Stimulated activated naive CD8-positive, alpha-beta T cell treated with anti-CD3 and anti-CD28 coated beads, Interleukin-15, Interleukin-2, amounts not matched to agents 100 ng/mL and 50 ng/mL, for 24 hours (primary cell): ENCODE measurements around the gene ZBTB40.
A peak's percentile ranks its signal among the peaks of the same experiment; 100 is the strongest.

Experiments
- H3K27ac Mint-ChIP-seq: one replicate; pipeline ENCODE4 v1.8.0; 2021; ENCODE audit warnings: mild to moderate bottlenecking, mixed read lengths
- H3K27me3 Mint-ChIP-seq: one replicate; pipeline ENCODE4 v1.8.0; 2021; ENCODE audit warnings: mixed read lengths
- H3K36me3 Mint-ChIP-seq: one replicate; pipeline ENCODE4 v1.8.0; 2021; ENCODE audit warnings: low read depth, mixed read lengths
- H3K4me1 Mint-ChIP-seq: one replicate; pipeline ENCODE4 v1.8.0; 2021; ENCODE audit warnings: low read depth, mixed read lengths
- H3K4me3 Mint-ChIP-seq: one replicate; pipeline ENCODE4 v1.8.0; 2021; ENCODE audit warnings: mild to moderate bottlenecking, mixed read lengths
- H3K9me3 Mint-ChIP-seq: one replicate; pipeline ENCODE4 v1.8.0; 2021; ENCODE audit warnings: mixed read lengths

The ZBTB40 gene

GRCh38 chr1:22498463-22498862 lies 46.8 kb downstream of the ZBTB40 start:
- no peaks in the 10 kb centered on the region for H3K27me3 Mint-ChIP-seq
- no peaks in the 10 kb centered on the region for H3K9me3 Mint-ChIP-seq
- H3K4me3 Mint-ChIP-seq, result no peak overlapping the region
- peaks cover 6% of the 10 kb centered on the region for H3K4me1 Mint-ChIP-seq
- no peak overlapping the region for H3K27ac Mint-ChIP-seq
- H3K36me3 Mint-ChIP-seq, result peaks cover 42% of the 10 kb centered on the region

- no peaks in the 10 kb centered on the region for H3K9me3 Mint-ChIP-seq
- H3K27ac Mint-ChIP-seq, result no peak overlapping the region
- H3K4me3 Mint-ChIP-seq, result no peak overlapping the region
- H3K36me3 Mint-ChIP-seq, result peaks cover 35% of the 10 kb centered on the region
- H3K4me1 Mint-ChIP-seq, result peaks cover 6% of the 10 kb centered on the region
- no peaks in the 10 kb centered on the region for H3K27me3 Mint-ChIP-seq
Observed at GRCh38 chr1:22500058-22500457, 48.4 kb downstream of the ZBTB40 start.

- no peak overlapping the region for H3K4me3 Mint-ChIP-seq
- no peak overlapping the region for H3K27ac Mint-ChIP-seq
- peaks cover 6% of the 10 kb centered on the region for H3K4me1 Mint-ChIP-seq
- H3K27me3 Mint-ChIP-seq, result no peaks in the 10 kb centered on the region
- peaks cover 33% of the 10 kb centered on the region for H3K36me3 Mint-ChIP-seq
- H3K9me3 Mint-ChIP-seq, result no peaks in the 10 kb centered on the region
Observed at GRCh38 chr1:22500471-22500870, 48.8 kb downstream of the ZBTB40 start.

DNA sequence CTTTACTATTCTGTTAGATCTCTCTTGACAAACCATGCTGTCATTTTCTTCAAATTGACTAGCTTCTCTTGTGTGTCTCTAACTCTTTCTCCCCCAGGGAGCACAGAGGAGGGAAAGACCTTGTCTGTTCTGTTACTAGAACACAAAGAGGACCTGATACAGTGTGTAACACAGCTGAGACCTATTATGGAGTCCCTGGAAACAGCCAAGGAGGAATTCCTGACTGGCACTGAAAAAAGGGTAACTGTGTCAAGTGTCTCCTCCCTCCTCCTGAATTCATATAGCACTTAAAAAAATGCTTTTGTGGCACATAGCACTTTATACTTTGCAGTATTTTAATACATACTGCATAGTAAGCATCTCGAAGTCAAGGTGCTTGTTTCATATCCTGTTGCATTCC lies 50.6 kb downstream of the ZBTB40 start:
- Mint-ChIP-seq H3K4me3 (no peak overlapping the region), H3K9me3 (no peaks in the 10 kb centered on the region), H3K27me3 (no peaks in the 10 kb centered on the region), H3K27ac (no peak overlapping the region), H3K4me1 (peaks cover 6% of the 10 kb centered on the region), H3K36me3 (peaks cover 41% of the 10 kb centered on the region)

DNA sequence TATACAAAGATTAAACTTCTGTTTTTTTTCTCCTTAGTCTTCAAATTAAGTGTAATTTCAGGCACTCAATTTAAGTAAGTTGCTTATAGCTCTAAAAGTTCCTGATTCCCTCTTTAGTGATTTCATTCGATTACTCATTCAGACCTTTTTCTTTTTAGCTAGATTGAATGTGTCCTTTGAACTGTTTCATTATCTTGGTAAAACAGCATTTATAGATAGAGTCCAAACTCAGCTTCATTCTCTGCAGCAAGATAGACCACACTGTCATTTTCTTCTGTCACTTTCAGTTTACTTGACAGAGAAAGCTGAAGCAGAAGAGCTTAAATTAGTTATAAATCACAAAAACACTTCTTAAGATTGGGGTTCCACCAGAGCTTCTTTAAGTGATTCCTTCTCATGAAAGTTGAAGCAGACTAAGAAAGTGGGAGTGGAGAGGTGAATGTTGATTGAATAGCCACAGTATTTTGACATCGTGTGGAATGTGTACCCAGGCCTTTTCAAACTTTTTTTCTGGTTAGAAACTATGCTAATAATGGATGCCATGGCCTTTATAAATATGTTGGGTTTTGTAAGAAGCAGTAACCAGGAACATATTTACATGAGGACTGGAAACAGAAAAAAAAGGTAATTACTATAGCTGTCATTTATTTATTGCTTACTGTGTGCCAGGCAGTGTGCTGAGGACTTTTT lies 52.2 kb downstream of the ZBTB40 start:
- Mint-ChIP-seq H3K4me3 (no peak overlapping the region), H3K27me3 (no peaks in the 10 kb centered on the region), H3K4me1 (peaks cover 6% of the 10 kb centered on the region), H3K27ac (peak overlapping the region; percentile 49), H3K9me3 (no peaks in the 10 kb centered on the region), H3K36me3 (peaks cover 50% of the 10 kb centered on the region)

- H3K27me3 Mint-ChIP-seq, result no peaks in the 10 kb centered on the region
- no peak overlapping the region for H3K4me3 Mint-ChIP-seq
- peaks cover 65% of the 10 kb centered on the region for H3K36me3 Mint-ChIP-seq
- no peak overlapping the region for H3K27ac Mint-ChIP-seq
- H3K9me3 Mint-ChIP-seq, result no peaks in the 10 kb centered on the region
- no peaks in the 10 kb centered on the region for H3K4me1 Mint-ChIP-seq
Observed at GRCh38 chr1:22506130-22506692, 54.6 kb downstream of the ZBTB40 start.

- peaks cover 64% of the 10 kb centered on the region for H3K36me3 Mint-ChIP-seq
- H3K4me3 Mint-ChIP-seq, result no peak overlapping the region
- H3K9me3 Mint-ChIP-seq, result no peaks in the 10 kb centered on the region
- H3K4me1 Mint-ChIP-seq, result no peaks in the 10 kb centered on the region
- H3K27ac Mint-ChIP-seq, result no peak overlapping the region
- H3K27me3 Mint-ChIP-seq, result no peaks in the 10 kb centered on the region
Observed at GRCh38 chr1:22507587-22507986, 55.9 kb downstream of the ZBTB40 start.

DNA sequence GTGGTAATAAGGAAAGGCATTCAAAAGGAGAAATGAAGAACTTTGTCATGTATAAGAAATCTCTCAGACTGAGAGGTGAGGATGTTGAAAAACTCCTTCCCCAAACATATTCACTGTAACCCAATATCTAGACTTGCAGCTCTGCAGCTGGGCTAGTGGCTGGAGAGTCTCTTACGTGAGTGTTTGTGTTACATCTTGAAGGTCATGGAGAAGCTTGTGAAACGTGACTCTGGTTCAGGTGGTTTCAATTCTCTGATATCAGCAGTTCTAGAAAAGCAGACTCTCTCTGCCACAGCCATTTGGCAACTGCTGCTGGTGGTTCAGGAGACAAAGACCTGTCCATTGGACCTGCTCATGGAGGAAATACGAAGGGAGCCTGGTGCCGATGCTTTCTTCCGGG lies 56.7 kb downstream of the ZBTB40 start:
- Mint-ChIP-seq H3K27me3 (no peaks in the 10 kb centered on the region), H3K4me1 (no peaks in the 10 kb centered on the region)

GRCh38 chr1:22508991-22509390 lies 57.3 kb downstream of the ZBTB40 start:
- Mint-ChIP-seq H3K4me1 (no peaks in the 10 kb centered on the region), H3K9me3 (no peaks in the 10 kb centered on the region), H3K27ac (no peak overlapping the region), H3K4me3 (no peak overlapping the region), H3K27me3 (no peaks in the 10 kb centered on the region), H3K36me3 (peaks cover 68% of the 10 kb centered on the region)

More for the DNA sequence above, 56.7 kb downstream of the ZBTB40 start:
- Mint-ChIP-seq H3K27ac (no peak overlapping the region), H3K36me3 (peaks cover 69% of the 10 kb centered on the region), H3K4me3 (no peak overlapping the region), H3K9me3 (no peaks in the 10 kb centered on the region)

GRCh38 chr1:22509815-22510214 lies 58.2 kb downstream of the ZBTB40 start:
- no peaks in the 10 kb centered on the region for H3K9me3 Mint-ChIP-seq

DNA sequence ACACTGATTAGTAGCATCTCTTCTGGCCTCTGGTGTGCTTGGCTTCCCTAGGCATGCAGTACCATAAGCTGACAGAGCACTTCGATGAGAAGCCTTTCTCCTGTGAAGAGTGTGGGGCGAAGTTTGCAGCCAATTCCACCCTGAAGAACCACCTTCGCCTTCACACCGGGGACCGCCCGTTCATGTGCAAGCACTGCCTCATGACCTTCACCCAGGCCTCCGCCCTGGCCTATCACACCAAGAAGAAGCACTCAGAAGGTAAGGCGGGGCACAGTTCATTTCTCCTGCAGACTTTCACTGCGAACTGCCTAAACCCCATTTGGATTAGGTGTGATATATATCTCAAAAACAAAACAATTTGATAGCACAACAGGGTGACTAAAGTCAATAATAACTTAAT lies 61.2 kb downstream of the ZBTB40 start:
- Mint-ChIP-seq H3K9me3 (no peaks in the 10 kb centered on the region), H3K4me1 (no peaks in the 10 kb centered on the region), H3K36me3 (peaks cover 76% of the 10 kb centered on the region), H3K27ac (no peak overlapping the region), H3K27me3 (no peaks in the 10 kb centered on the region), H3K4me3 (no peak overlapping the region)

More at GRCh38 chr1:22509815-22510214, 58.2 kb downstream of the ZBTB40 start:
- Mint-ChIP-seq H3K4me1 (no peaks in the 10 kb centered on the region), H3K4me3 (no peak overlapping the region), H3K27me3 (no peaks in the 10 kb centered on the region), H3K27ac (no peak overlapping the region), H3K36me3 (peaks cover 76% of the 10 kb centered on the region)

DNA sequence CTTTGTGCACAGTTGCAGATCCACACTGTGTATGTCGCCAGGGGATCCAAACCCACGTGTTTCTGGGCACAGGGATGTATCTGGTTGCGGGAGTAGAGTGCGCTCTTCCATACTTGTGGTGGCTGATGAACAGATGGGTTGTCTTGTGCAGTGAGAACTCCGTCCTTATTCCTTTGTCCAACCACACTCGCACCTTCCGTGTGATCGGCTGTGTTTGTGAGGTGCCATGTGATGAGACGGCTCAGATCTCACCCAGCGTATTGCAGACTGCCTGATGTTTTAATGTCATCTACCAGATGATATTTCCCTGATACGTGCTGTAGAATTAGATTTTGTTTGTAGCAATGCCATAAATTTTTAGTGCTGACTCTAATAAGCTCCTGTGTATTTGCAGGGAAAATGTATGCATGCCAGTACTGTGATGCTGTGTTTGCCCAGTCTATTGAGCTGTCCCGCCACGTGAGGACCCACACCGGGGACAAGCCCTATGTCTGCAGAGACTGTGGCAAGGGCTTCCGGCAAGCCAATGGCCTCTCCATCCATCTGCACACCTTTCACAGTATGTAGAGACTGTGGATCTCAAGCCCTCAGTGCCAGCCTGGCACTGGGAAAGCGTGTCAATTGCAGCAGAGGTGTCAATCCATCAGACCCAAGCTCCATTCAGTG lies 65.4 kb downstream of the ZBTB40 start:
- H3K4me1 Mint-ChIP-seq, result no peaks in the 10 kb centered on the region
- no peaks in the 10 kb centered on the region for H3K9me3 Mint-ChIP-seq
- no peak overlapping the region for H3K4me3 Mint-ChIP-seq
- H3K27ac Mint-ChIP-seq, result no peak overlapping the region
- peaks cover 71% of the 10 kb centered on the region for H3K36me3 Mint-ChIP-seq
- no peaks in the 10 kb centered on the region for H3K27me3 Mint-ChIP-seq

- no peaks in the 10 kb centered on the region for H3K9me3 Mint-ChIP-seq
- H3K27me3 Mint-ChIP-seq, result no peaks in the 10 kb centered on the region
- no peaks in the 10 kb centered on the region for H3K4me1 Mint-ChIP-seq
- peaks cover 71% of the 10 kb centered on the region for H3K36me3 Mint-ChIP-seq
- no peak overlapping the region for H3K27ac Mint-ChIP-seq
- no peak overlapping the region for H3K4me3 Mint-ChIP-seq
Observed at GRCh38 chr1:22517956-22518355, 66.3 kb downstream of the ZBTB40 start.

GRCh38 chr1:22518379-22518778 lies 66.7 kb downstream of the ZBTB40 start:
- Mint-ChIP-seq H3K27ac (no peak overlapping the region), H3K9me3 (no peaks in the 10 kb centered on the region), H3K4me3 (no peak overlapping the region), H3K4me1 (no peaks in the 10 kb centered on the region), H3K27me3 (no peaks in the 10 kb centered on the region), H3K36me3 (peaks cover 72% of the 10 kb centered on the region)

DNA sequence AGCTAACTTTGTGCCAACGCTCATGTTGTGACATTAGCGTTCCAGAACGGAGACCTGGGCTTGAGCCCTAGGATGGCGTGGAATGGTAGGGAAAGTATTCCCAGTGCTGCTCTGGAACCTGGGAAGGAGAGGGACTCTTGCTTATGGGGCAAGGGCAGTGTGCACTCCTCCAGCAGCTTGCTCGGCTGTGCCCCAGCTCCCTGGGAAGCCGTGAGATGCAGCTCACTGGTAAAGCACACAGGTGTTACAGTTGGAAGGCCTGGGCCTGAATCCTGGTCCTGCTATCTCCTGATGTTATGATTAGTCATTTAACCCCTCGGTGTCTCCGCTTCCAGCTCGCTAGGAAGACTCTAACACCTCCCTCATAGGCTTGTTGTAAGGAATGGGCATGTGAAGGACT lies 69.2 kb downstream of the ZBTB40 start:
- Mint-ChIP-seq H3K36me3 (peaks cover 65% of the 10 kb centered on the region), H3K4me3 (no peak overlapping the region)

More for the DNA sequence above, 69.2 kb downstream of the ZBTB40 start:
- no peak overlapping the region for H3K27ac Mint-ChIP-seq
- H3K9me3 Mint-ChIP-seq, result no peaks in the 10 kb centered on the region
- no peaks in the 10 kb centered on the region for H3K4me1 Mint-ChIP-seq
- no peaks in the 10 kb centered on the region for H3K27me3 Mint-ChIP-seq
